Coronary artery (tissue), 2 donors: ENCODE measurements around the gene FIGLA.

ENCODE experiments used
- DNase-seq: peaks from one replicate; pipeline ENCODE4 v3.0.0-alpha.2; 2017; ENCODE audit warnings: low spot score
- H3K27ac ChIP-seq, 2 donors: fragments of 200-600 bp; sonication (generic); one replicate each; pipeline ENCODE4 v1.5.1; 2016 to 2019
- H3K4me3 ChIP-seq: fragments of 200-600 bp; sonication (generic); 2 replicates; pipeline ENCODE4 v1.5.1; 2016; ENCODE audit warnings: mild to moderate bottlenecking, moderate library complexity
- TF ChIP-seq, protein P1 (sequence below): fragments of 200-600 bp; sonication (generic); IDR thresholded peaks from one replicate; pipeline ENCODE4 v1.5.1; 2019; ENCODE audit warnings: antibody characterized with exemption

Gene FIGLA

DNA sequence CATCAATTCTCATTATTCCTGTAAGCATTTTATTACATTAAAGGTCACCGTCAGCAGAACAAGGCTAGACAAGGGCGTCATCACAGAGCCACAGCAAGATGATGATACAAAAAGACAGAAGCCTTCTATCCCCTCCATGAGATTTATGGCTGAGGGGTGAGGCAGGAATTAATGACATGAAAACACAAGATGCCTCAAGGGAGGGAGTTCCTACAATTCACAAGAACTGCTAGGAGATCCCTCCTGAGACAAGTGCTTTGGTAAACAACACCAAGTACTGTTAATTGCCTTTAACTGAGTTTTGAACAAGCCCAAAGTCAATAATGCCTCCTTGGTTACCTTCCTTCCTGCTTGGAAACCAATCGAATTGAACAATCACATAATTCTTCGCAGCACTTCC is 36.5 kb downstream of the FIGLA start:
- H3K27ac ChIP-seq = no peak overlapping the region

DNA sequence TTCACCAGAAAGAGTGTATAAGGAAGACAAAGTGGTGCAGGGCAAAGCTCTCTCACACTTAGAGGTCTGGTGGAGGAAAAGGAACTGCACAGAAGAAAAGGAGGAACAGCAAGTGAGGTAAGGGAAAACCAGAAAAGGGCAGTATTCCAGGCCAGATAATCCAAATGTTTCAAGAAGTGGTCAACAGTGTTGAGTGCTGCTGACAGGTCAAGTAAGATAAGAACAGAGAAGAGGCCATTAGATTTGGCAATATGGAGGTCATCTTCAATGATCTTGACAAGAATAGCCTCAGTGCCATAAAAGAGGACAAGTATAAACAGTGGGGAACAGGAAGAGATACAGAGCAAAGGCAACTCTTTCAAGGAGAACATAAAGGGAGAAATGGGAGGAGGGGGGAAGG is 37.4 kb downstream of the FIGLA start:
- DNase-seq = no peak
- TF ChIP-seq, protein P1, sequence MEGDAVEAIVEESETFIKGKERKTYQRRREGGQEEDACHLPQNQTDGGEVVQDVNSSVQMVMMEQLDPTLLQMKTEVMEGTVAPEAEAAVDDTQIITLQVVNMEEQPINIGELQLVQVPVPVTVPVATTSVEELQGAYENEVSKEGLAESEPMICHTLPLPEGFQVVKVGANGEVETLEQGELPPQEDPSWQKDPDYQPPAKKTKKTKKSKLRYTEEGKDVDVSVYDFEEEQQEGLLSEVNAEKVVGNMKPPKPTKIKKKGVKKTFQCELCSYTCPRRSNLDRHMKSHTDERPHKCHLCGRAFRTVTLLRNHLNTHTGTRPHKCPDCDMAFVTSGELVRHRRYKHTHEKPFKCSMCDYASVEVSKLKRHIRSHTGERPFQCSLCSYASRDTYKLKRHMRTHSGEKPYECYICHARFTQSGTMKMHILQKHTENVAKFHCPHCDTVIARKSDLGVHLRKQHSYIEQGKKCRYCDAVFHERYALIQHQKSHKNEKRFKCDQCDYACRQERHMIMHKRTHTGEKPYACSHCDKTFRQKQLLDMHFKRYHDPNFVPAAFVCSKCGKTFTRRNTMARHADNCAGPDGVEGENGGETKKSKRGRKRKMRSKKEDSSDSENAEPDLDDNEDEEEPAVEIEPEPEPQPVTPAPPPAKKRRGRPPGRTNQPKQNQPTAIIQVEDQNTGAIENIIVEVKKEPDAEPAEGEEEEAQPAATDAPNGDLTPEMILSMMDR = no peak

More for the DNA sequence above, 36.5 kb downstream of the FIGLA start:
- H3K4me3 ChIP-seq = no peak overlapping the region
- DNase-seq = no peak
- TF ChIP-seq, protein P1 = no peak

DNA sequence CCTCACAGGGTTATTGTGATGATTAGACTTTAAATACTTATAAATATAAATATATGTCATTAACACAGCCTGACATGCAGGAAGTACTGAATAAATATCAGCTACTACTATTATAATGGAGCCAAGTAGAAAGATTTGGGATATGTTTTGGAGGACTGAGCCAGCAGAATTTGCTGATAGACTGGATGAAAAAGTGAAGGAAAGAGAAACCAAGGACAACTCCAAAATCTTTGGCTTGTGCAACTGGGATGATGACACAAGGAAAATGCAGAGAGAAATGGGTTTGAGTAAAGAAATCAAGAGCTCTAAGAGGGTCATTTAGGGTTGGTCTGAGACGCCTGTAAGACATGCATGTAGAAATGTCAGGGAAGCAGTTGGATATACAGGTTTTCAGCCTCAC is 38.0 kb downstream of the FIGLA start:
- H3K27ac ChIP-seq = no peak overlapping the region

More for the DNA sequence above, 37.4 kb downstream of the FIGLA start:
- H3K4me3 ChIP-seq = no peak overlapping the region
- H3K27ac ChIP-seq = no peak overlapping the region

DNA sequence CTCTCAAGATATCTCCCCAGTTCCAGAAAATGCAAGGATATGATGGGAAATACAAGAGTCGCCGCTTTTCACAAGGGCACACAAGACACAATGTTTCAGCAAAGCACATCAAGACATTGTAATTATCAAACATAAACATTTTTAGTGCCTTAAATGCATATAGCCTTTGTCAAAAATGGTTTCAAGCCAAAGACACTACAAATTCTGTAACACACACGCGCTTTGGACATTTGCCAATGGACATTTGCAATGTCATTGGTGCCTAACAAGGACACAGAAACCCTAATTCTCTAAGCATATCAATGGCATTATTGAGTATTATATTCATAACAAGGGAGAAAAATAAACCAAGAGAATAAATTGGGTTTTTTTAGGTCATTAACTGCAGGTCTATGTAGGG is 38.6 kb downstream of the FIGLA start:
- DNase-seq = no peak
- H3K4me3 ChIP-seq = no peak overlapping the region
- H3K27ac ChIP-seq = no peak overlapping the region
- TF ChIP-seq, protein P1 = no peak

More for the DNA sequence above, 38.0 kb downstream of the FIGLA start:
- no peak overlapping the region for H3K4me3 ChIP-seq
- TF ChIP-seq, protein P1 = no peak
- DNase-seq = no peak

DNA sequence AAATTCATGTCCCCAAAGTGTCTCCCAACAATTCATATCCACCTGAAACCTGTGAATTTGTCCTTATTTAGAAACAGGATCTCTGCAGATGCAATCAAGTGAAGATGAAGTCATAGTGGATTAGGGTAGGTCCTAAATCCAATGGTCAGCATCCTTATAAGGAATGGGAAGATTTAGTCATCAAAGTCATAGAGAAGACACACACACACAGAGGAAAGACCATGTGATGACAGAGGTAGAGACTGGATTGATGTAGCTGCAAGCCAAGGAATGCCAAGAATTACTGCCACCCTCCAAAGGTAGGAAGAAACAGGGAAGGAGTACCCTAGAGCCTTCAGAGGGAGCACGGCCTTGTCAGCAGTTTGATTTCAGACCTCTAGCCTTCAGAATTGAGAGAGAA is 40.1 kb downstream of the FIGLA start:
- no peak for DNase-seq
- H3K27ac ChIP-seq = no peak overlapping the region
- H3K4me3 ChIP-seq = no peak overlapping the region
- TF ChIP-seq, protein P1 = no peak

DNA sequence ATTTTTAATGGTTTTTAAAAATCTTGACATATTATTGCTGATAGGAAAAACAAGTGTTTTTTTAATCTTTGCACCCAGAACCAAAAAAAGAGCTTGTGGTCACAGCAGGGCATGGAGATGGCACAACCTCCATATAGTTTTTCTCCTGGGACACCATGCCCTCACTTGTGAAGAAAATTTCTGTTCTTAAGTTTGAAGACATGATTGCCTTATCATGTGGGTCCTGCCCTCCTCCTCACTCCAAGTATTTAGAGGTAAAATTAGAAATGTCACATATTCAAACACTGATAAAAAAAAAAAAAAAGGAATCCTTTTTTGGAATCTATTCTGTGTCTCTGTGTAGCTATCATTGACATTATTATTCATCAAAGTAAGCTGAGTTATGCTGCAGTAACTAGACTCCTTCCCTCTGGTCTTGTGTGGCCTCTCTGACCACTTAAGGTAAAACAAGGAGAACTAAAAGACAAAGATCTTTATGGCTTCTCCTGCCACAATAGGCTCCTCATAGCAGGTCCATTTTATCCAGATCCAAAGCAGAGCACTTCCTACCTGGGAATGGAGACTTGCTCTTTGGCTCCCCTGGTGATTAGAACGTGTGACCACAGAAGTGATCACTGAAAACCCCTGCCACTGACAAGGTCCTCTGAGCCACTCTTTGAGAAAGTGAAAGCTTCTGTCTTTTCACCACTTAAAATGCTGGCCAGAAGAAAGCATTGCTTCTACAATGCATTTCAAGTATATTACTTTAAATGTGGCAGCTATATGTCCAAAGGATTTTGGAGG is 42.2 kb downstream of the FIGLA start:
- H3K27ac ChIP-seq = no peak overlapping the region
- TF ChIP-seq, protein P1 = no peak
- DNase-seq = no peak
- no peak overlapping the region for H3K4me3 ChIP-seq

DNA sequence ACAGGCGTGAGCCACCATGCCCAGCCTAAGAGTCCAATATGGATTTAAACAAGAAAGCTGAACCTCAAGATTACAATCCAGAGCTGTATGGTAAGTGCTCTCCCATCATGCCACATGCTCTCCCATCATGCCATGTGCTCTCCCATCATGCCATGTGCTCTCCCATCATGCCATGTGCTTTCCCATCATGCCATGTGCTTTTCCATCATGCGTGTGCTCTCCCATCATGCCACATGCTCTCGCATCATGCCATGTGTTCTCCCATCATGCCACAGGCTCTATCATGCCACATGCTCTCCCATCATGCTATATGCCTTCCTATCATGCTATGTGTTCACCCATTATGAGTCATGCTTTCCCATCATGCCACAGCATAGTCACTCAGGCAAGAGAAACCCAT is 43.2 kb downstream of the FIGLA start:
- no peak overlapping the region for H3K4me3 ChIP-seq
- H3K27ac ChIP-seq = no peak overlapping the region
- TF ChIP-seq, protein P1 = no peak
- no peak for DNase-seq
